K562 (cell line): ENCODE measurements around the gene SEPTIN8. TPM values are rescaled to one million over a fixed set of nuclear protein-coding genes. Genes with fewer than 3 reads are reported as not detected.

Experiments used
- ARID1B ChIP-seq: fragments of 450-650 bp; IDR thresholded peaks from 2 replicates; pipeline ENCODE4 v1.6.1; 2016; ENCODE audit warnings: antibody characterized with exemption, mild to moderate bottlenecking, inconsistent platforms
- BCOR ChIP-seq: fragments of 450-650 bp; IDR thresholded peaks from 2 replicates; pipeline ENCODE4 v1.6.1; 2016
- BRF1 ChIP-seq: IDR thresholded peaks from 3 replicates; pipeline ENCODE4 v1.6.1; 2011; ENCODE audit warnings: borderline replicate concordance, mild to moderate bottlenecking; ENCODE audit not compliant: insufficient read length; ENCODE audit errors: extremely low read depth
- CHCHD3 ChIP-seq: fragments of 250-450 bp; sonication (Bioruptor Pico); IDR thresholded peaks from 2 replicates; pipeline ENCODE4 v2.1.2; 2022; ENCODE audit warnings: mild to moderate bottlenecking
- CHD4 ChIP-seq: fragments of 200-600 bp; sonication (generic); IDR thresholded peaks from 3 replicates; pipeline ENCODE4 v1.6.1; 2012; ENCODE audit warnings: low read depth, mild to moderate bottlenecking, mixed read lengths, low read length, inconsistent platforms; ENCODE audit not compliant: insufficient read depth, insufficient replicate concordance, poor library complexity, severe bottlenecking
- E2F3 ChIP-seq: fragments of 250-450 bp; sonication (Bioruptor Pico); IDR thresholded peaks from 2 replicates; pipeline ENCODE4 v1.4.0; 2020; ENCODE audit warnings: mild to moderate bottlenecking
- FOXK2 ChIP-seq, 2 experiments: fragments of 450-650 bp; IDR thresholded peaks in 1 of 2; conservative IDR thresholded peaks in 1 of 2; 2 replicates each; pipeline ENCODE4 v1.6.1; 2016; ENCODE audit warnings: low read depth in 2 of 2, mild to moderate bottlenecking in 1 of 2
- HMGN3 ChIP-seq: IDR thresholded peaks from 2 replicates; pipeline ENCODE4 v1.6.1; 2011; ENCODE audit warnings: borderline replicate concordance, low read depth, mild to moderate bottlenecking, mixed read lengths, low read length; ENCODE audit not compliant: insufficient read length; ENCODE audit errors: extremely low read depth
- PYGO2 ChIP-seq: fragments of 450-650 bp; IDR thresholded peaks from 2 replicates; pipeline ENCODE4 v1.6.1; 2016; ENCODE audit warnings: mild to moderate bottlenecking, missing genetic modification characterization, moderate library complexity, missing compliant biosample characterization
- RBM14 ChIP-seq: fragments of 200-400 bp; formaldehyde crosslinking; IDR thresholded peaks from 2 replicates; pipeline ENCODE4 v1.6.1; 2018; ENCODE audit warnings: low read depth, mild to moderate bottlenecking, low read length, moderate library complexity, borderline replicate concordance; ENCODE audit not compliant: insufficient read depth
- SIRT6 ChIP-seq: IDR thresholded peaks from one replicate; pipeline ENCODE4 v1.6.1; 2012; ENCODE audit warnings: low read depth, mild to moderate bottlenecking, control low read depth, inconsistent platforms, low read length, moderate library complexity
- SMARCC2 ChIP-seq: fragments of 450-650 bp; IDR thresholded peaks from 2 replicates; pipeline ENCODE4 v1.6.1; 2017; ENCODE audit warnings: antibody characterized with exemption, moderate library complexity, mild to moderate bottlenecking, low read depth
- TAF7 ChIP-seq: fragments of 450-650 bp; IDR thresholded peaks from 2 replicates; pipeline ENCODE4 v1.6.1; 2016; ENCODE audit warnings: missing genetic modification characterization, missing compliant biosample characterization
- TAL1 ChIP-seq: fragments of 450-650 bp; IDR thresholded peaks from 2 replicates; pipeline ENCODE4 v1.6.1; 2016; ENCODE audit warnings: mild to moderate bottlenecking
- TEAD4 ChIP-seq, 2 experiments: sonication (generic) in 1 of 2; formaldehyde crosslinking in 1 of 2; IDR thresholded peaks; 2 replicates each; pipeline versions ENCODE4 v1.6.1 to v1.8.0; 2012 to 2022; ENCODE audit warnings: borderline replicate concordance in 1 of 2, inconsistent platforms in 1 of 2, low read length in 1 of 2, mild to moderate bottlenecking in 1 of 2, missing genetic modification reagents in 1 of 2
- ZBTB12 ChIP-seq: fragments of 250-450 bp; sonication (Bioruptor Pico); IDR thresholded peaks from 2 replicates; pipeline ENCODE4 v1.4.0; 2020
- ZBTB34 ChIP-seq: fragments of 250-450 bp; sonication (Bioruptor Pico); IDR thresholded peaks from 2 replicates; pipeline ENCODE4 v1.8.0; 2021; ENCODE audit warnings: mild to moderate bottlenecking, moderate library complexity
- ZNF217 ChIP-seq: sonication (generic); formaldehyde crosslinking; IDR thresholded peaks from 2 replicates; pipeline ENCODE4 v1.8.0; 2022; ENCODE audit warnings: mild to moderate bottlenecking, missing genetic modification reagents
- ZNF408 ChIP-seq: fragments of 250-450 bp; sonication (Bioruptor Pico); IDR thresholded peaks from 2 replicates; pipeline ENCODE4 v1.4.0; 2020; ENCODE audit warnings: low read depth, mild to moderate bottlenecking, moderate library complexity
- polyA plus RNA-seq, 8 experiments: library from polyadenylated mRNA; depleted of rRNA in 4 of 8; stranded (reverse) in 5 of 8; unstranded in 3 of 8; fragments of >200 nt; fragmentation: Nextera tagmentation in 2 of 8; fragmentation: Illumina TruSeq in 1 of 8; extraction: Ambion mirVana in 2 of 8; extraction: Trizol in 1 of 8; gene quantifications; 2 replicates each; pipeline versions ENCODE4 v1.2.1 to v1.2.3, GENCODE V29; 2011 to 2014; ENCODE audit warnings: inconsistent platforms in 1 of 8, missing spikeins in 1 of 8
- total RNA-seq, 7 experiments: library from RNA; depleted of rRNA in 6 of 7; stranded (reverse); fragments of >200 nt in 6 of 7; fragmentation: Illumina TruSeq in 2 of 7; extraction: Trizol in 2 of 7; gene quantifications; 2 replicates each; pipeline versions ENCODE4 v1.2.1 to v1.2.3, GENCODE V29; 2011 to 2021; ENCODE audit warnings: low replicate concordance in 1 of 7

Gene SEPTIN8
- total and polyA plus RNA-seq, 9 of the 15 experiments (the other 6 are each of a cell fraction or from before 2014, with no cell fraction given) = 19.3 to 142 (median 101) TPM

- TF ChIP-seq ZNF217 (no peak), HMGN3 (no peak), TAF7 (tag) (no peak), ZBTB34 (no peak), SMARCC2 (peak; percentile 53; the same call in 1 of the 2 replicates), TAL1 (peak; percentile 70), FOXK2 (conservative IDR thresholded peaks at IDR 0.05 in 1 of 2, IDR thresholded peaks at IDR 0.05 in 1 of 2; ENCODE audit: low read depth in 2 of 2) (peak in 1 of 2 experiments; percentile 41; a peak in 1 of 4 replicates), ZBTB12 (CRISPR knock-in tag) (no peak), PYGO2 (no peak; the same call in 1 of the 2 replicates), SIRT6 (no peak), BCOR (no peak), CHCHD3 (CRISPR knock-in tag) (no peak), CHD4 (no peak), TEAD4 (IDR thresholded peaks at IDR 0.05; ENCODE audit: low read length) (peak; percentile 41; the same call in 1 of the 2 replicates), TEAD4 (CRISPR knock-in tag; IDR thresholded peaks at IDR 0.05; ENCODE audit: borderline replicate concordance) (no peak), E2F3 (no peak), ARID1B (peak; percentile 88), RBM14 (no peak), BRF1 (no peak), ZNF408 (no peak)
Observed at GRCh38 chr5:132790201-132790865, 13.3 kb upstream of the SEPTIN8 start (continued).
